GM19324 (cell line): ENCODE measurements around the gene TMTC4.
A peak's percentile ranks its signal among the peaks of the same experiment; 100 is the strongest.
"Not testable (repeated sequence)": the region's sequence is repeated elsewhere in the genome, so short reads cannot be mapped to it uniquely, and the experiment has no call there.

Experiments used
- ATAC-seq: cut with Tn5 transposase; IDR thresholded peaks from one replicate; pipeline ENCODE4 v1.9.1; 2021; ENCODE audit warnings: mild to moderate bottlenecking, moderate library complexity; ENCODE audit not compliant: unreplicated experiment, low FRiP score

TMTC4 gene

DNA sequence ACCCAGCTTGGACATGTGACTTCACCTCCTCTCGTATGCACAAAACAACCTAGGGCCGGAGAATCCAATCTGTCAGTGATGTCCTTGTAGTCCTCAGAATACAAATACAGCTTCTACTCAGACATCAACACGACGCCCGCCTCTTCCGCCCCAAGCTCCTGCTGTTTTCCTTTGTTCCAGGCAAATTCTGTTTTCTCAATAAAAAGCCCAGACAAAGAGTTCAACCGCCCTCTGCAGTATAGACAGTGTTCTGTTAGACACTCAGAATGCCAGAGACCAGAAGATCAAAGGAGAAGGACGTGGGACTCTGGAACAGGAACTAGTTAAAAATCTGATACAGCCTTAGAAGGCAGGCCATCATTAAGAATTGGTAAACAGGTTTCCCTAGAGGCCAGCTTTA lies 44.0 kb downstream of the TMTC4 start:
- ATAC-seq, result no peak

- no peak for ATAC-seq
Observed at GRCh38 chr13:100627120-100627519, 47.5 kb downstream of the TMTC4 start.

- no peak for ATAC-seq
Observed at GRCh38 chr13:100625447-100625846, 49.1 kb downstream of the TMTC4 start.

GRCh38 chr13:100620792-100621191 lies 53.8 kb downstream of the TMTC4 start:
- ATAC-seq, result no peak

- no peak for ATAC-seq
Observed at GRCh38 chr13:100619940-100620339, 54.7 kb downstream of the TMTC4 start.

DNA sequence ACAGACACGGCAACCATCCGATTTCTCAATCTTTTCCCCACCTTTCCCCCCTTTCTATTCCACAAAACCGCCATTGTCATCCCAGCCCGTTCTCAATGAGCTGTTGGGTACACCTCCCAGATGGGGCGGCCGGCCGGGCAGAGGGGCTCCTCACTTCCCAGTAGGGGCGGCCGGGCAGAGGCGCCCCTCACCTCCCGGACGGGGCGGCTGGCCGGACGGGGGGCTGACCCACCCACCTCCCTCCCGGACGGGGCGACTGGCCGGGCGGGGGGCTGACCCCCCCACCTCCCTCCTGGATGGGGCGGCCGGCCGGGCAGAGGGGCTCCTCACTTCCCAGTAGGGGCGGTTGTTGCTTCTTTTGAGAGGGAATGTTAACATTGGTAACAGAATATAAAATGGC lies 55.7 kb downstream of the TMTC4 start:
- not testable (repeated sequence) for ATAC-seq

GRCh38 chr13:100613031-100613430 lies 61.6 kb downstream of the TMTC4 start:
- ATAC-seq, result no peak

- ATAC-seq, result no peak
Observed at GRCh38 chr13:100611678-100612492, 62.7 kb downstream of the TMTC4 start.

GRCh38 chr13:100610391-100611347 lies 63.9 kb downstream of the TMTC4 start:
- peak; percentile 49 for ATAC-seq

DNA sequence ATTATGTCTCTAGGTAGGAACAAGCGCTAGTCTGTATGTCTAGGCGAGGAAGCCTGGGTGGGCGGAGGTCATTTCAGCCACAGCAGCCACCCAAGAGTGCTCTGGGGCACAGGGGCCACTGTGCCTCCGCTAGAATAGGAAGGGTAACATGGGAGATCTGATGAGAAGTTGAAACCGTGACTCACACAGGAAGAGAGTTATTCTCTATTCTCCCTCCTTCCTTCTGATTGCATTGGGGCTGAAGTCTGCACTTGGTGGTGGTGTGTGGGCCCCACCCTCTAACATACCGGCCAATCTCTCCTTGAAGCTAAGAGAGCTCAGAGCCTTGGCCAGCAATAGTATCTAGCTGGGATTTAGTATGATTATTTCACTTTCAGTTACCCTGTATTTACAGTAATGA lies 65.7 kb downstream of the TMTC4 start:
- ATAC-seq, result peak; percentile 94

DNA sequence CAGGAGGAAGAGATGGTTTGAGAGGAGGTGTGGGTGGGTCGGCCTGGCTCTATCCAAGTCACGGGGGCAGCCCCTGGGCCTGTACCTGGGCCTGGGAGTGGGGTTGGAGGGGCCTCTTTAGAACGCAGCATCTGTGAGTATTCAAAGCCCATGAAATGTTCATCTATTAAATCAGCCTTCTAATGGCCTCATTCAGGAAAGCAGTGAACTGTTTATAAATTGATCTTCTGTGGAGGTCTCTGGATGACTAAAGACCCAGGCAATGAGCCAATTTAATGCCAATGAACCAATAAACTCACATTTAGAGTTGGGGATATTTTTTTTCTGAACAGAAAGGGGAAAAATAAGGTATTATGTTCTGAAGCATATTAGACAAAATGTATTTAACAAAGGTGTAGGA lies 66.1 kb downstream of the TMTC4 start:
- ATAC-seq, result no peak

- ATAC-seq, result no peak
Observed at GRCh38 chr13:100604918-100605710, 69.5 kb downstream of the TMTC4 start.

DNA sequence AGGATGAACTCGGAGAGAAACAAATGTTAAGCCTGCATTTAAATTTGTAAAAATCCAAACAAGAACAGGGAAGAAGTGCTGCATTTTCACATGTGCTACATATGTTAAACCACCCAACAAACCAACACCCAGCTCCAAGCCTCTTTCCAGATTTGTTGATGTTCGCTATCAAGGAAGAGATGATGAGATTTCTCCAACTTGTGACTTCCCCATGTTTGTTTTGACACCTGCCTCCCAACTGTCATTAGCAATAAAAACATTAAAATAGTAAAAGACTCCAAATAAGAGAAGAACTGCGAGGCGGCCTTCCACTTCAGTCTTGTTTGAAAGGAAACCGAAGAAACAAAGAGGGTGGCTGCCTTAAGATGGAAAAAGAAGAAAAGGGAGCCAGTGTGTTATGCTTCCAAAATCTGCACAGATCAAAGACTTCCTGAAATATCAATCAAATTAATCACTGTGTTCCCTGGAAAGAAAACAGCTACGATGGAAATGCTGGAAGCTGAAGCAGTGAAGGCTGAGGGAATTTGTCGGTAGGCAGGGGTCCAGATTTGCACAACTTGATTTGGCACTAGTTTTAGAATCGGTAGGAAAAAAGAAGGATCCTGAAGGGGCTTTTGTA lies 72.0 kb downstream of the TMTC4 start:
- no peak for ATAC-seq

DNA sequence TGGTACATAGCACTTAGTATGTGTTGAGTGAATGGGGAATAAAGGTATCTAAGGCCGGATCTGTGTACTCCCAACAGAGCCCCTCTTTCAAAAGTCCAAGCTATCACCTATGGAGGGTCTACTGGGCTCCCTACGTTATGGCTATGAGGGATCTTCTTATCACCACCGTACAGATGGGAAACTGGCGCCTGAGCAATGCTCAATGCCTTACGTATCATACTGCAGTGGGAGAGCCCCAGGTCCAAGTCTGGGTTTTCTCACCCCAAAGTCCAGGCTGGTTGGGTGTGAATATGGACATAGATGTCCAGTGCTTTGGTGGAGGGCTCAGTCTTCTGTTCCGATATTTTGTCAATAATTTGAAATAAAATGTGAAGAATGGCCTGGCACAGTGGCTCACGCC lies 72.9 kb downstream of the TMTC4 start:
- ATAC-seq, result no peak

DNA sequence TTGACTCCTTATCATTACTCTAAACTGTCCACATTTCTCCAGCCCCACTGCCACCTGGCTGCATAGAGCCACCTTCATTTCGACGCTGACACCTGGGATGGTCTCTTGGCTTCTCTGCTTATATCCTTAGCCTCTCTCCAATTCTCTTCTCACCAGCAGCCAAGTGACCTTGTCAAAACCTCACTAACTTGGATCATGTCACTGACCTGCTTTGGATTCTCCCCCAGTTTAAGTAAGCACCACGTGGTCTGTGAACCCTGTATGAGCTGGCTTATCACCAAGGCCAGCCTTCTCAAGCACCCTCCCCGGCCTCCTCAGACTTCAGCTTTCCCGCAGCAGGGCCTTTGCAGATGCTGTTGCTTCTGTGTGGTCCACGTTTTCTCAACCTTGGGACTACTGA lies 73.7 kb downstream of the TMTC4 start:
- no peak for ATAC-seq

- no peak for ATAC-seq
Observed at GRCh38 chr13:100600461-100600860, 74.1 kb downstream of the TMTC4 start.

GRCh38 chr13:100597253-100597652 lies 77.3 kb downstream of the TMTC4 start:
- ATAC-seq, result no peak

DNA sequence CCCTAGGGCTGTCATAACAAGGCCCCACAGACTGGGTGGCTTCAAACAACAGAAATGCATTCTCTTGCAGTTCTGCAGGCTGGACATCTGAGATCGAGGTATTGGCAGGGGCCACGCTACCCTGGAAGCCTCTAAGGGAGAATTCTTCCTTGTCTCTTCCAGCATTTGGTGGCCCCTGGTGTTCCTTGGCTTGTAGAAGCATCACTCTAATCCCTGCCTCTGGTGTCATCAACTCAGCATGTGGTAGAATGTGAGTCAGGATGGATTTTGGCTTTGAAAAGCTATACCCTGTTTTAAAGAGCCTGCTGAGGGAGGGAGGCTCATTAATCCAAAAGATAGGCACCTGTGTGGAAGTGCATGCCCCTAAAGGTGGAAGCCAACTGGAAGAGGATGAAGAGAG lies 78.1 kb downstream of the TMTC4 start:
- no peak for ATAC-seq

DNA sequence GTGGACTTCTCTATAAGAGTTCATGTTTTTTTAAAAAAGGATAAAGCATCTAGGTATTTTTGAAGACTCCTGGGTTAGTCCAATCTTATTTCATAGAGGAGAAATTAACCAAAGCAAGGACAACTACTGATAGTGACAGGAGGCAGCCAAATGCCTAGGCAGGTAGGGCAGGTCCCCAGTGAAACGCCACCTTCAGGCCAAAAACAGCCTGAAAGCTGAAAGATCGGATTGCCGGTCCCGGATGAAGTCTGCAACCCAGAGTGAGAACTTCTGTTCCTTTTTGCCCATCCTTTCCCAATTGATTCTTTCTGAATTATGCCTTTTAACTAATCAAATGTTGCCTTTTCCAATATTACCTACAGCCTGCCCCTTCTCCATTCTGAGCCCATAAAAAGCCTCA lies 79.9 kb downstream of the TMTC4 start:
- no peak for ATAC-seq

- ATAC-seq, result no peak
Observed at GRCh38 chr13:100594255-100594654, 80.3 kb downstream of the TMTC4 start.
